ENCODE data around the gene R3HDML.
"Not testable (repeated sequence)": the region's sequence is repeated elsewhere in the genome, so short reads cannot be mapped to it uniquely, and the experiment has no call there.

The R3HDML gene, protein sequence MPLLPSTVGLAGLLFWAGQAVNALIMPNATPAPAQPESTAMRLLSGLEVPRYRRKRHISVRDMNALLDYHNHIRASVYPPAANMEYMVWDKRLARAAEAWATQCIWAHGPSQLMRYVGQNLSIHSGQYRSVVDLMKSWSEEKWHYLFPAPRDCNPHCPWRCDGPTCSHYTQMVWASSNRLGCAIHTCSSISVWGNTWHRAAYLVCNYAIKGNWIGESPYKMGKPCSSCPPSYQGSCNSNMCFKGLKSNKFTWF

DNA sequence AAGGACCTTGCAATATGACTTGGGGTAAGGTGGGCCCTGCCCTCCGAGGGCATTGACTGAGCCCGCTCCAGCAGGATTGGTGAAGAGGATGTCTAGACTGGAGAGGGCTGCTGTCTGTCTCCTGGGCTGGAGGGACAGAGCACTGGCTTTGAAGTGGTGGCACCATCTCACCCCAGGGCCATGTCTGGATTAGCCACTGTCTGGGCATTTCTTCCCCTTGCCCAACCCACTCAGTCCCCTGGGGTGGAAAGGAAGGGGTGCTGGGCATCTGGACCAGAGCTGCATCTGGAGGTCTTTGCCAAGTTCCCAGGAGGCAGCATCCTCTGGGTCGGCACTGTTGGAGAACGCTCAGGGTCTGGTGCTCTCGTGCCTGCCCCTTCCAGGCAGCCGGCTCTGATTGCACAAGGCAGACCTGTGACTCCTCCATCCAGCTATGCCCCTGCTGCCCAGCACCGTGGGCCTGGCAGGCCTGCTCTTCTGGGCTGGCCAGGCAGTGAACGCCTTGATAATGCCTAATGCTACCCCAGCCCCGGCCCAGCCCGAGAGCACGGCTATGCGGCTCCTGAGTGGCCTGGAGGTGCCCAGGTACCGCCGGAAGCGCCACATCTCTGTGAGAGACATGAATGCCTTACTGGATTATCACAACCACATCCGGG is at the start of gene R3HDML:
Gene R3HDML (plus strand): TSS at position 319 of the 656 bp plus-strand sequence. CDS start 115 bp downstream, at position 434.
- no peak for DNase-seq

DNA sequence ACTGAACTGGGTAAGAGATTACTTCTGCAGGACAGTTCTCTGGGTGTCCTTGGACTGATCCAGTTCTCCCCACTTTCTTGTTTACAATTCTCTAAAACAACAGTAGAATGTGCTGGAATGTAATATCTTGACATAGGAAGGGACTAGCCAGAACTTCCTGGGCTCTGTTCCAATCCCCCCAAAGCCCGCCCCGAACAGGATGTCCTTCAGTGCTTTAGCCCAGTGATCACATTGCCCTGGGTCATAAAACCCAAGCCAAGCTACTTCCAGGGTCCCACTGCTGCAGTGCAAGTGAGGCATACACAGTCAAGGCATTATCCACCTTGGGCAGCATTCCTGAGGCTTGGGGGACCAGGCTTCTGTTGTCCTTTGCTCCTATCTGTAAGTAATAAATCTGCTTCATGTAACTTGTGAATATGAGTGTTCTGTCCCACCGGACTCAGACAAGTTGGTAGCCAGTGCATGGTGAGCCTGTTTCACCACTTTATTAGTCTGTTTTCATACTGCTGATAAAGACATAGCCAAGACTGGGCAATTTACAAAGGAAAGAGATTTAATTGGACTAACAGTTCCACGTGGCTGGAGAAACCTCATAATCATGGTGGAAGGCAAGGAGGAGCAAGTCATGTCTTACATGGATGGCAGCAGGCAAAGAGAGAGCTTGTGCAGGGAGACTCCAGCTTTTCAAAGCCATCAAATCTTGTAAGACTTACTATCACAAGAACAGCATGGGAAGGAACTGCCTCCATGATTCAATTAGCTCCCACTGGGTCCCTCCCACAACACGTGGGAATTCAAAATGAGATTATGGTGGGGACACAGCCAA is 49.4 kb upstream of the R3HDML start:
- DNase-seq, result no peak

DNA sequence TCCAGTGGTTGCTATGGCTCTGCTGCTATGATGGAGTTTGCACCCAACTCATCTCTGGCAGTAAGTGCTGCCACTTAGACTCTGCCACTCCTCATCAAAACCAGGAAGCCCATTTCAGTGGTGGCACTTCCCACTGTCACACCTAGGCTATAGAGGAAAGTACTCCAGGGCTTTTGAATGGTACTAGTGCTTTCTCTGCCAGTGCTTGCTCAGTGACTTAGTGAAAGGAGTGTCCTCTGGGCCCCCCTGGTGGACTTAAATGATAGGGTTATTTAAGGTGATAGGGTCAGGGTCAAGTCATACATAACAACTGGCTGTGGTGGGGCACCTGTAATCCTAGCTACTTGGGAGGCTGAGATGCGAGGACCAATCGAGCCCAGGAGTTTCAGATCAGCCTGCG is 48.6 kb upstream of the R3HDML start:
- DNase-seq, result no peak

DNA sequence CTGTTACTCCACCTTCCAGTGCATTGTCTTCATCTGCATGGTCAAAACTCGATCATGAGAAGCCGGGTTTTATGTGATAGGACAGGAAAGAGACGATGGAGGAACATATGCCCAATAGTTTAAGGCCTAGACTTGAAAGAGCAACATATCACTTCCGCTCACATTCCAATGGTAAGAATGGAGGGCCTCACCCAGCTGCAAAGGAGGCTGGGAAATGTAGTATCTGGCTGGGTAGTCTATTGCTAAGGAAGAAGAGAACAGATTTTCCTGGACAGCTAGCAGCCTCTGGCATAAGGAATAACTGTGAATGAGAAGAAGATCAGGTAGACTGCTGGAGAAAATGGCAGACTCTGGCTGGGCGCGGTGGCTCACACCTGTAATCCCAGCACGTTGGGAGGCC is 45.1 kb upstream of the R3HDML start:
- DNase-seq, result no peak

DNA sequence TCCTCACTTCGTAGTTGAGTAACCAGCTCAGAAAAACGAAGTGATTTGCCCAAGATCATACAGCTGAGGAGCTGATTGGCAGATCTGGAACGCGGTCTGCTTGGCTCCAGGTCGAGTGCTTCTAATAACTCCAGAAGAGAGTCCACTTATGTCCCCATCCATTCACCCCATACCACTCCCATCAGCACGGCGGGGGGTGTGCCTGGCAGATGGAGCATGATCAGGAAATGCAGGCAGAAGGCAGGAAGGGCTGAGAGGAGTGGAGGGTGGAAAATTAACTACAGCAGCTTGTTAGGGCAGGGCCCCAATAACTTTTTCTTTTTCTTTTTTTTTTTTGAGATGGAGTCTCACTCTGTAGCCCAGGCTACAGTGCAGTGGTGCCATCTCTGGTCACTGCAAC is 40.8 kb upstream of the R3HDML start:
- no peak for DNase-seq

DNA sequence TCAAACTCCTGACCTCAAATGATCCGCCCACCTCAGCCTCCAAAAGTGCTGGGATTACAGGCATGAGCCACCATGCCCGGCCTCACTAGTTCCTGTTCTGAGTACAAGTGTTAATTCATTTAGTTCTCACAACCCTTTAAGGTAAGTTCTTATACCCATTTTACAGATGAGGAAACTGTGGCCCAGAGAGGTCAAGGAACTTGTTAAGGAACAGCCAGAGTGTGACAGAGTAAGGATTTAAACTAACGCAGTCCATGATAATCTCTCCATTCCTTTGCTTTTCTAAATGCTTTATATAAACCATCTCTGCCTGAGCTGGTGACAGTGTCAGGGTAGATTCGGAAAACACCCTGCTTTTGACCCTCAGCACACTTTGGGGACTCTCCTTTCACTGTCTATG is 39.1 kb upstream of the R3HDML start:
- DNase-seq, result no peak

DNA sequence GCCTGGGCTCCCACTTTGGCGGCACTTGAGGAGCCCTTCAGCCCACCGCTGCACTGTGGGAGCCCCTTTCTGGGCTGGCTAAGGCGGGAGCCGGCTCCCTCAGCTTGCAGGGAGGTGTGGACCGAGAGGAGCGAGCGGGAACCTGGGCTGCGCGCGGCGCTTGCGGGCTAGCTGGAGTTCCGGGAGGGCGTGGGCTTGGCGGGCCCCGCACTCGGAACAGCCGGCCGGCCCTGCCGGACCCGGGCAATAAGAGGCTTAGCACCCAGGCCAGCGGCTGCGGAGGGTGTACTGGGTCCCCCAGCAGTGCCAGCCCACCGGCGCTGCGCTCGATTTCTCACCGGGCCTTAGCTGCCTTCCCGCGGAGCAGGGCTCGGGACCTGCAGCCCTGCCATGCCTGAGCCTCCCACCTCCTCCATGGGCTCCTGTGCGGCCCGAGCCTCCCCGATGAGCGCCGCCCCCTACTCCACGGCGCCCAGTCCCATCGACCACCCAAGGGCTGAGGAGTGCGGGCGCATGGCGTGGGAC is 37.8 kb upstream of the R3HDML start:
- DNase-seq, result not testable (repeated sequence)

DNA sequence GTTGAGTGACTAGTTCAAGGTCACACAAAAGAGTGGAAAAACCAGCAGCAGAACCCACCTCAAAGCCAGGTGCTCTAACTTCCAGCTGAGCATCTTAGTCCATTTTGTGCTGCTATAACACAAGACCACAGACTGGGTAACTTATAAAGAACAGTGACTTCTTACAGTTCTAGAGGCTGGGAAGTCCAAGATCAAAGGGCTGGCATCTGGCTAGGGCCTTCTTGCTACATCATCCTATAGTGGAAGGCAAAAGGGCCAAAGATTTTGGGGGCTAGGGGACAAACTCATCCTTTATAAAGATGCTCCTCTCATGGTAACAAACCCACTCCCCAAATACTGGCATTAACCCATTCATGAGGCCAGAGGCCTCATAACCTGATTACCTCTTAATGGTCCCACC is 35.6 kb upstream of the R3HDML start:
- DNase-seq, result no peak

DNA sequence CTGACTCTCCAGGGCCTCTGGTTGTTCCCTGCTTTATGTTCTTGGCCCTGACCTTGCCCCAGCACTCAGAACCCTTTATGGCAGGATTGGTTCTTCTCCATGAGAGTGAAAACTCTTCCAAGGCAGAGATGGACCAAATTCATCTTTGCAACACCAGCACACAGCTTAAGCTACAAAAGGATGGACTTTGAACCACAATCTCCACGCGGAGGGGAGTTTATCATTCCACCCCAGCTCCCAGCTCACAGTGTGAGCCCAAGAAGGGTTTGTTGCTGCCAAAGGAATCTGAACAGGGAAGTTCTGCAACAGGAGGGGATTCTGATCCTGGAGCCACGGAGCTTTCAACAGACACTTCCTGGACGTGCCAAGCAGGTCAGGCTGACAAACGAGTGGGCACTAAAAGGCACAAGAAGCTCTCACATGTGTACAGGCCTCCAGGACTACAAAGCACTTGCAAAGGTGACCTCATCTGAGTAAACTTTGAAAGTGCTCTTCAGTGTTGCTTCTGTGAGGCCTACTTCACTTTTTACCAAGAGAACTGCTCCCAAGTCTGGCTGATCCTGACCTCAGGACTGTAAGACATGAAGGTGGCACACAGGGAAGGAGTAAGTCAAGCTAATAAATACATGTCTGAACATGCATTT is 34.7 kb upstream of the R3HDML start:
- DNase-seq, result no peak

DNA sequence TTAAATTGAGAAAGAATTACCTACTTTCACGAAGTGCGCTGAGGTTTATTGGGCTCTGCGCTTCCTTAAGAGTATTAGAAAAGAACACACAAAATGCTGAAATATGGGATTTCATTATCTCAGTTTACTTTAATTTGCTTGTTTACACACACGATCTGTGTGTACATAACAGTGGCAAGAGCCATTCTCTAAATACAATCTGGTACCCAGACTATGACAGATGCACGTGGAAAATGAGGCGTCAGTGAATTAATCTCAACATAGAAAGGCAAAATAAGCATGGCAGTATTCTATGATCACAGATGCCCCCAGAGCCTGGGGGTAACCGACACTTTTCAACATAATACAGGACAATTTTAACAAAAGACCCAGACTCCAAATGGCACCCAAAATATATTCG is 34.1 kb upstream of the R3HDML start:
- no peak for DNase-seq

DNA sequence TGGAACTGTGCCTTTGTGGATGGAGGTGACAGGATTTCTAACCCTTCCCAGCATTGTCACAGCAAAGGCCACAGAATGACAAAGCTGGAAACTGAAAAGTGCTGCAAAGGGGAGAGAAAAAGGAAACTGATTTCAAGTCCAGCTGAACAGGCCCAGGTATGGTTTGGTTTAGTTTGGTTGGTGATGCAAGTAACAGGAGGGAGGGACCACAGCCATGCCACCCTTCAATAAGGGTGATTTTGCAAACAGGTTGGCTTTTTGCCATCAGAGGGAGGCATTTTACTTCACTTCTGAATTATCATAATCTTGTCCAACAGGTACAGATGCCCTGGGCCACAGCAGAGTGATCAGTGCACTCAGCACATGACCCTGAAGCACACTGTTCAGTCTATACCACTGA is 32.5 kb upstream of the R3HDML start:
- DNase-seq, result no peak

DNA sequence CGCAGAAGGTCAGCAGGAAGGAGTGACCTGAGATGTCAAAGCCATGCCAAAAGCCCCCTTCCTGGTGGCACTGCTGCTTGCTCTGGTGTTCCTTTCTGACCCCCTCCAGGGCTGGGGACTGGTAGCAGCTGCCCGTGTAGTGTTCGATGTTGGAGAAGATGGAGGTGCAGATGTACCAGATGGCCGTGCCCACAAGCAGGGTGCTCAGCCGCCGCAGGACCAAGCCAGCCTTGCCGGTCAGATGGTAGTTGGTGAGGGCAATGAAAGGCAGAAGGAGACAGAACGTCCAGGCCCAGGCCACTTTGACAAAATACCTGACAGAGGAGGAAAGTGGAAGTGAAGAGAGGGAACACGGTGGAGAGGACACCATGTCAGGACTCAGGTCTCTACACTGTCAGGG is 29.9 kb upstream of the R3HDML start:
- DNase-seq, result no peak

DNA sequence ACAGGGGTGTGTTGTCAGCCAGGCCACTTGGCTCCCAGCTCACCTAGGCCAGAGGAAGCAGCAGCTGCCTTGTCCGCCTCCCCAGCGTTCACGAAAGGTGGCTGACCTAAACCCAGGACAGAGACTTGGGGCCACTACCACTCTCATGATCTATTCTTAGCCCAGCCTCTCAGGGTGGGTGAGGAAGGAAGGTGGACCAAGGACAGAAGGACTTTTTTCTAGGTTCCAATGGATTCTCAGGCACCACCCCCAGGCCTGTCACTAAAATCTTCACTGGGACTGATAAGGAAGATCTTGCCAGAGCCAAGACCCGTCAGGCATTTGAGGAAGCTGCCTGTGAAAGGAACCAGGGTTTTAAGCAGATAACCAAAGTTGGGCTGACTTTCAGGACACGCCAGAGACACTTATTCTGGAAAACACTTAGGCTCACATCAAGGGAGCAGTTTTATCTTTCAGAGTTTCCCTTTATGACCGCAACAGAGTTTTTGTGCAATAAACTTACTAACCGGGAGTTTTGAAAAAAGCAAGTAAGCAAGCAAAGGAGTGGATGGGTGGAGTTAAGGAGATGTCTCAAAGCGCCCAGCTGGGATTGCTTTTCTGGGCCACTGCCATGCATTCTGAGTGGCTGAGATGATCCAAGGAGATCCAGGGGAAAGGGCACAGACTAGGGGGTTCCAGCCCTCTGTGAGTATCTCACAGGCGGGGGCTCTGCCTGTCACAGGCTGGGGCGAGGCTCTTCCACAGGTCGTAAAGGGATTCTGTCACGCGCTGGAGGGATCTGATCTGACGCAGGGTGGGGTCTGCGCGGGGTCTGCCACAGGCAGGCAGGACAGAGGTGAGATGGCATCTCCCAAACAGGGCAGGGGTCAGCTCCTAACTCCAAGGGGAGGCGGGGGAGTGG is 26.8 kb upstream of the R3HDML start:
- DNase-seq, result peak in 6 of 14 donors; percentile 1 to 34 (median 24)

DNA sequence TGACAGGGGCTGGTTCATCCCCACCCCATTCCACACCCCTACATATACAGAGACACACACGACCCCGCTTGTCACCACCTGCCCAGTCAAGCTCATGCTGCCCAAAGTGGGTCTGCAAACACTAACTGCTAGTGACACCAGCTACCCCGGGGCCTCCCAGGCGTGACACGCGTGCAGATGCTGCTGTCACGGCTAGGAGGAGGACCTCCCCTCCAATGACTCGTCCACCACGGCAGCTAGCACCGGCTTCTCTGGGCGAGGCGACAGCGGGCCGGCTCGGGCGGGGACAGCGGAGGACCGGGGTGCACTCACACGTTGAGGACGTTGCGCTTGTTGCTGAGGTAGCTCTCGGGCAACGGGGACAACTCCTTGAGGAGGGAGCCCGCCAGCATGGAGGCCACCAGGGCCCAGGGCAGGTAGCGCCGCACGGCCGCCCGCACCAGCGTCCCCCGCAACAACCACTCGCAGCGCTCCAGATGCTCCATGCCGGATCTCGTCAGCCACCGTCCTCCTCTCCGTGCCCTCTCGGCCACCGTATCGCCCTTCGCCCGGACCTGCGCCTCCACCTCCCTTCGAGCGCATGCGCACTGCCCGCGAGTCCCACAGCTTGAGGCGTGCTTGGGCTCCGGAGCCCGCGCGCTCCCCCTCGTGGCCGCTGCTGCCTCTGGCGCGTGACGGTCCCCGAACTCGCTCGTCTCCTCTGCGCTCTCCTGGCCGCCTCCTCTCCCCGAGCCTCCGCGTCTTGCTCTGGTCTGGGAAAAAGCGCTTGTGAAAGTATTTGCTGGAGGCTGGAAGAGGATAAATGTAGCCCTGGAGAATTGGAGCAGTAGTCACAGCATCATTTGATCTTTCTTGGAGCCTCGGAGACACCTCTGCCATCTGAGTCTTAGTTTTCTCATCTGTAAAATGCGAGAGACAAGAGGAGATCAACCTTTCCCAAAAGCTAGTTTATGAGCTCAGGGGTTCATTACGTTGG is 25.9 kb upstream of the R3HDML start, which contains the start of gene FITM2:
Gene FITM2 (minus strand): TSS at position 539 of the 976 bp plus-strand sequence. CDS start 54 bp downstream, at position 485.
- peak; percentile 83 to 99 (median 94) for DNase-seq

DNA sequence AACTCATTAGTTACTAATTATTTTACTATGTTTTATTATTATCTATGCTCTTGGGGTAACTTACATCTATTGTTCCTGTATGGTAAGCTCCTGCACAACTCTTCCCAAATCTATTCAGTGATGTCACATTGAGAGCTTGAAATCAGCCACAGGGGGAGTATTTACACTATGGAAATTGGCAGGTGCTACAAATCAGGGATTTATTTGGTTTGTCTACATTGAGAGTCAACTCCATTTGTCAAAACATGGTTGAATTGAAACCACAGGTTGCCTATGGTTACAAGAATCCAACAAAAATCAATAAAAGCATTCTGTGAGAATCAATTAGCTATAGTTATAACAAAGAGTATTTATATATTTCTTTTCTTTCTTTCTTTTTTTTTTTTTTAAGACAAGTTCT is 22.0 kb upstream of the R3HDML start:
- DNase-seq, result no peak

DNA sequence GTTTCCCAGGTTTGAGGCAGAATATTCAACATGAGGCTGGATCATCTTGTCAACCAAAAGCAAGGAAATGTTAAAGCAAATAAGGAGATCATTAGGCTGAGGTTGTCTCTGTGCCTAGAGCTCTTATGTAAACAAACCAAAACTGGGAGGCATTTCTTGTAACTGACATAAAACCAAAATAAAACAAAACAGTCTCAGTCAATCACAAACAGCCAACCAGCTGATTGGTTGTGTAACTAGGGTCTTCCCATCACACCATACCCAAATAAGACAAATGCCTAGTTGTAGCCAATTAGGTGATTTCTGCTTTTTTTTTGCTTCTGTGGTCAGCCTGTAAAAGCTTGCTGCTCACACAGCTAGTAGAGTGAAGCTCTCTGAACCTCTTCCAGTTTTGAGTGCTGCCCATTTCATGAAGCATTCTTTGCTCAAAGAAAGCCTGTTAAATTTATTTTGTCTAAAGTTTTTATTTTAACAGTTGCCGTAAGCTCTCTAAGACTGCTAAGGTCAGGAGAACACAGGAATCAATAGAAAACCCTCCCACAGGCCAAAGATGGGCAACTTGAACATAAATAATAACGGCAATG is 16.9 kb upstream of the R3HDML start:
- no peak for DNase-seq

DNA sequence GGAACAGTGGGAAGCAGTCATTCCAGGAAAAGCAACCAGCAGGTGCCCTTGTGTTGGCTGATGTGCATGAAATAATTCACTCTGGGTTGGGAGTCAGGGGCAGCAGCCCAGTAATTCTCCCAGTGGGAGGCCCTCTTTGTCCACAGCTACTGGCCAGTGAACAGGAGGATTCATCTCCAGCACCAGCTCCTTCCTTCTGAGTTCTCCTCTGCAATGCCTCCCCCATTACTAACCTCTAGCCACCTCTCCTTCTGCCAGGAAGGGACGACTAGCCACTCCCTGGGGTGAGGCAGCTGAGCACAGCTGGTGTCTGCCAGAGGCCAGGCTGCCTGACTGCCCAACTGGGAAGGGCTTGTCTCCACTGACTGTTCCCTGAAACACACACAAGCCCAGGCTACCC is 12.5 kb upstream of the R3HDML start:
- no peak for DNase-seq

DNA sequence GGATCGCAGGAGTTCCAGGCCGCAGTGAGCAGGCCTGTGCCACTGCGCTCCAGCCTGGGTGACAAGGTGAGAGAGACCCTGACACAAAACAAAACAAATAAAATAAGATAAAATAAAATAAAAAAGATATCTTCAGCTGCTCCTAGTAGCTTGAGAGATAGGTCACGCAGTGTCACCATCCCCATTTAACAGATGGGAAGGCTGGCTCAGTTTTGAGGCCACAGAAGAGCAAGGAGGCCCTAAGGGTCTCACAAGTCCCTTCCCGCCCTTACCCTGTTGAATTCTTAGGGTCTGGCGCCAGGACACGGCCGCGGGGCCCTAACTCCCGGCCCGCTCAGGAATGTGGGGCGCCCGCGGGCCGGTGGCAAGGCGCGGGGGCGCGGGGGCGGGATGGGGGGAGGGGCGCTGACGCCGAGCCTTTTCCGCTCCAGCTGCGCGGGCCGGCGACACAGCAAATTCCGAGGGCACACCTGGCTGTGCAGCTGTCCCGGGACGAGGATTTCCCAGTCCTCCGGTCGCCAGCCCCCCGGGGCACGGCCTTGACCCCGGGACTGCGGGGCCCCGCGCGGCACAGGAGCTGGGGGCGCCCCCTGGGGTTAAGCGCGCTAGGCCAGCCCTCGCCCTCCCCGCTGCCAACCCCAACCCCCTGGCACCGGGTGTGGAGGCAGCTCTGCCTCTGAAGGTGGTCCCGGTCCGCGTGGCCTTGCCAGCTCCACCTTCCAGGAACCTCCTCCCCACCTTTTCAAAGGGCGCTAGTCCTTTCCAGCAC is 10.3 kb upstream of the R3HDML start:
- DNase-seq, result no peak

DNA sequence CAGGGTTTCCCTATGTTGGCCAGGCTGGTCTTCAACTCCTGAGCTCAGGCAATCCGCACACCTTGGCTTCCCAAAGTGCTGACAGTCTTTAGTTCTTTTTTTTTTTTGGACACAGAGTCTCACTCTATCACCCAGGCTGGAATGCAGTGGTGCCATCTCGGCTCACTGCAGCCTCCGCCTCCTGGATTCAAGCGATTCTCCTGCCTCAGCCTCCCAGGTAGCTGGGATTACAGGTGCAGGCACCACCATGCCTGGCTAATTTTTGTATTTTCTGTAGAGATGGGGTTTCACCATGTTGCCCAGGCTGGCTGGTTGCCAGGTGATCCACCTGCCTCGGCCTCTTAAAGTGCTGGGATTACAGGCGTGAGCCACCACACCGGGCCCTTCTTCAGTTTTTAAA is 9.1 kb upstream of the R3HDML start:
- DNase-seq, result not testable (repeated sequence)

Data from C1 segment of cervical spinal cord (tissue), 14 donors.